ENCODE measurements around the gene ATF7IP. TPM values are rescaled to one million over a fixed set of nuclear protein-coding genes. Genes with fewer than 3 reads are reported as not detected.

The ATF7IP gene
- polyA plus RNA-seq, 1 of the 3 experiments (the other 2 are of a cell fraction) = 2.8 TPM

- Histone ChIP-seq H3K4me2 (no peak overlapping the region), H3K27ac (ENCODE audit: low read depth in 2 of 2, low read length in 1 of 2) (no peak overlapping the region), H3K79me2 (ENCODE audit: insufficient read depth) (no peaks in the 10 kb centered on the region), H3K4me3 (ENCODE audit: low read depth in 2 of 2, low read length in 1 of 2) (no peak overlapping the region), H3K4me1 (ENCODE audit: control insufficient read depth in 1 of 2, insufficient read depth in 2 of 2, low read depth in 1 of 2, low read length in 1 of 2) (no peaks in the 10 kb centered on the region), H4K20me1 (ENCODE audit: insufficient read depth) (no peaks in the 10 kb centered on the region), H3K9ac (no peak overlapping the region), H3F3A (replicated peaks; ENCODE audit: insufficient read depth) (no peaks in the 10 kb centered on the region), H3K9me3 (peaks cover 15% of the 10 kb centered on the region; the same call in 1 of the 2 replicates), H3K36me3 (replicated peaks in 1 of 2; ENCODE audit: control insufficient read depth in 1 of 2, insufficient read depth in 2 of 2, low read length in 1 of 2) (no peaks in the 10 kb centered on the region), H3K27me3 (ENCODE audit: insufficient read depth) (no peaks in the 10 kb centered on the region), H3K9me2 (no peaks in the 10 kb centered on the region), H2AFZ (ENCODE audit: low read depth) (no peak overlapping the region)
- DNase-seq = no peak
- POLR2A ChIA-PET = no interaction called here
- CTCF ChIA-PET = no interaction called here
- TF ChIP-seq TAF1 (IDR thresholded peaks at IDR 0.05; ENCODE audit: borderline replicate concordance, low read depth, low read length) = no peak
- TF ChIP-seq, protein P1, sequence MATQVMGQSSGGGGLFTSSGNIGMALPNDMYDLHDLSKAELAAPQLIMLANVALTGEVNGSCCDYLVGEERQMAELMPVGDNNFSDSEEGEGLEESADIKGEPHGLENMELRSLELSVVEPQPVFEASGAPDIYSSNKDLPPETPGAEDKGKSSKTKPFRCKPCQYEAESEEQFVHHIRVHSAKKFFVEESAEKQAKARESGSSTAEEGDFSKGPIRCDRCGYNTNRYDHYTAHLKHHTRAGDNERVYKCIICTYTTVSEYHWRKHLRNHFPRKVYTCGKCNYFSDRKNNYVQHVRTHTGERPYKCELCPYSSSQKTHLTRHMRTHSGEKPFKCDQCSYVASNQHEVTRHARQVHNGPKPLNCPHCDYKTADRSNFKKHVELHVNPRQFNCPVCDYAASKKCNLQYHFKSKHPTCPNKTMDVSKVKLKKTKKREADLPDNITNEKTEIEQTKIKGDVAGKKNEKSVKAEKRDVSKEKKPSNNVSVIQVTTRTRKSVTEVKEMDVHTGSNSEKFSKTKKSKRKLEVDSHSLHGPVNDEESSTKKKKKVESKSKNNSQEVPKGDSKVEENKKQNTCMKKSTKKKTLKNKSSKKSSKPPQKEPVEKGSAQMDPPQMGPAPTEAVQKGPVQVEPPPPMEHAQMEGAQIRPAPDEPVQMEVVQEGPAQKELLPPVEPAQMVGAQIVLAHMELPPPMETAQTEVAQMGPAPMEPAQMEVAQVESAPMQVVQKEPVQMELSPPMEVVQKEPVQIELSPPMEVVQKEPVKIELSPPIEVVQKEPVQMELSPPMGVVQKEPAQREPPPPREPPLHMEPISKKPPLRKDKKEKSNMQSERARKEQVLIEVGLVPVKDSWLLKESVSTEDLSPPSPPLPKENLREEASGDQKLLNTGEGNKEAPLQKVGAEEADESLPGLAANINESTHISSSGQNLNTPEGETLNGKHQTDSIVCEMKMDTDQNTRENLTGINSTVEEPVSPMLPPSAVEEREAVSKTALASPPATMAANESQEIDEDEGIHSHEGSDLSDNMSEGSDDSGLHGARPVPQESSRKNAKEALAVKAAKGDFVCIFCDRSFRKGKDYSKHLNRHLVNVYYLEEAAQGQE (IDR thresholded peaks at IDR 0.05; ENCODE audit: low read depth, low read length) = no peak
- no peak for TF ChIP-seq ELF1 (IDR thresholded peaks at IDR 0.05)
- 21% methylated on average over 2 of the region's 2 CpGs for WGBS (ENCODE audit: low lambda C conversion rate)
Observed at GRCh38 chr12:14525964-14526363, 160.5 kb downstream of the ATF7IP start.

GRCh38 chr12:14532152-14532551, 166.7 kb downstream of the ATF7IP start:
- no peak overlapping the region for H2AFZ ChIP-seq (ENCODE audit: low read depth)
- TF ChIP-seq ZBTB33 (IDR thresholded peaks at IDR 0.05; ENCODE audit: borderline replicate concordance, low read depth) (no peak), FOXM1 (IDR thresholded peaks at IDR 0.05; ENCODE audit: low read depth) (no peak), MXI1 (IDR thresholded peaks at IDR 0.05; ENCODE audit: low read depth, low read length) (no peak), USF2 (IDR thresholded peaks at IDR 0.05; ENCODE audit: borderline replicate concordance, low read depth, low read length) (no peak), SMC3 (IDR thresholded peaks at IDR 0.05; ENCODE audit: low read depth, low read length) (no peak), GATA2 (CRISPR knock-in tag; IDR thresholded peaks at IDR 0.05) (no peak), IRF3 (IDR thresholded peaks at IDR 0.05; ENCODE audit: low read depth, low read length) (no peak), NFIC (IDR thresholded peaks at IDR 0.05; ENCODE audit: borderline replicate concordance) (no peak), YY1 (IDR thresholded peaks at IDR 0.05; ENCODE audit: low read depth) (no peak), GABPA (IDR thresholded peaks at IDR 0.05; ENCODE audit: low read depth) (no peak), TCF12 (IDR thresholded peaks at IDR 0.05) (no peak), EP300 (IDR thresholded peaks at IDR 0.05; ENCODE audit: borderline replicate concordance in 1 of 2, low read depth in 1 of 2, low read length in 1 of 2) (no peak), TEAD4 (IDR thresholded peaks at IDR 0.05; ENCODE audit: borderline replicate concordance, insufficient read depth) (no peak), ELF1 (IDR thresholded peaks at IDR 0.05) (no peak), CHD2 (IDR thresholded peaks at IDR 0.05; ENCODE audit: low read length, partially characterized antibody) (no peak), JUND (IDR thresholded peaks at IDR 0.05) (no peak)
- H3K79me2 ChIP-seq (ENCODE audit: insufficient read depth) = no peaks in the 10 kb centered on the region
- no peak for DNase-seq
- no peaks in the 10 kb centered on the region for H3K4me1 ChIP-seq (ENCODE audit: control insufficient read depth in 1 of 2, insufficient read depth in 2 of 2, low read depth in 1 of 2, low read length in 1 of 2)
- POLR2A ChIA-PET = no interaction called here
- no peaks in the 10 kb centered on the region for H3K27me3 ChIP-seq (ENCODE audit: insufficient read depth)
- no peaks in the 10 kb centered on the region for H3K9me3 ChIP-seq
- CTCF ChIA-PET = no interaction called here
- H3F3A ChIP-seq (replicated peaks; ENCODE audit: insufficient read depth) = no peaks in the 10 kb centered on the region
- H3K36me3 ChIP-seq (replicated peaks in 1 of 2; ENCODE audit: control insufficient read depth in 1 of 2, insufficient read depth in 2 of 2, low read length in 1 of 2) = no peaks in the 10 kb centered on the region
- H3K4me2 ChIP-seq = no peak overlapping the region
- H4K20me1 ChIP-seq (ENCODE audit: insufficient read depth) = no peaks in the 10 kb centered on the region
- WGBS (ENCODE audit: low lambda C conversion rate) = 0% methylated on average over 4 of the region's 10 CpGs
- H3K27ac ChIP-seq (ENCODE audit: low read depth in 2 of 2, low read length in 1 of 2) = no peak overlapping the region
- H3K4me3 ChIP-seq (ENCODE audit: low read depth in 2 of 2, low read length in 1 of 2) = no peak overlapping the region
- H3K9me2 ChIP-seq = no peaks in the 10 kb centered on the region
- no peak overlapping the region for H3K9ac ChIP-seq
